ENCODE measurements around the gene ITPKC. TPM values are rescaled to one million over a fixed set of nuclear protein-coding genes. Genes with fewer than 3 reads are reported as not detected.

The ITPKC gene
- total RNA-seq, 2 experiments from 2014 or later: 5.5 to 6.5 TPM

DNA sequence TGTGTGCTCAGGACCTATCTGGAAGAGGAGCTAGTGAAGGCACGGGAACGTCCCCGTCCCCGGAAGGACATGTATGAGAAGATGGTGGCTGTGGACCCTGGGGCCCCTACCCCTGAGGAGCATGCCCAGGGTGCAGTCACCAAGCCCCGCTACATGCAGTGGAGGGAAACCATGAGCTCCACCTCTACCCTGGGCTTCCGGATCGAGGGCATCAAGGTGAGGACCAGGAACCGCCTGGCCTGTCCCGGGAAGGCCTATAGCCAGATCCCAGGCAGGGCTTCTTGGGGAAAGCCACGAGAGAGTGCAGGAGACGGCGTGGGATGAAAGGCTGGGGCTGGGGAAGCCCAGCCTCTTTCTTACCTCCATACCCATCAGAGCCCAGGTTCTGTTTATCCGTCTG lies 16.2 kb downstream of the ITPKC start:
- POLR2A ChIA-PET: interaction anchor here (0.6 kb wide), 1 partner anchor 12 kb away, joined by 4 read pairs; no protein-coding TSS in a partner anchor

DNA sequence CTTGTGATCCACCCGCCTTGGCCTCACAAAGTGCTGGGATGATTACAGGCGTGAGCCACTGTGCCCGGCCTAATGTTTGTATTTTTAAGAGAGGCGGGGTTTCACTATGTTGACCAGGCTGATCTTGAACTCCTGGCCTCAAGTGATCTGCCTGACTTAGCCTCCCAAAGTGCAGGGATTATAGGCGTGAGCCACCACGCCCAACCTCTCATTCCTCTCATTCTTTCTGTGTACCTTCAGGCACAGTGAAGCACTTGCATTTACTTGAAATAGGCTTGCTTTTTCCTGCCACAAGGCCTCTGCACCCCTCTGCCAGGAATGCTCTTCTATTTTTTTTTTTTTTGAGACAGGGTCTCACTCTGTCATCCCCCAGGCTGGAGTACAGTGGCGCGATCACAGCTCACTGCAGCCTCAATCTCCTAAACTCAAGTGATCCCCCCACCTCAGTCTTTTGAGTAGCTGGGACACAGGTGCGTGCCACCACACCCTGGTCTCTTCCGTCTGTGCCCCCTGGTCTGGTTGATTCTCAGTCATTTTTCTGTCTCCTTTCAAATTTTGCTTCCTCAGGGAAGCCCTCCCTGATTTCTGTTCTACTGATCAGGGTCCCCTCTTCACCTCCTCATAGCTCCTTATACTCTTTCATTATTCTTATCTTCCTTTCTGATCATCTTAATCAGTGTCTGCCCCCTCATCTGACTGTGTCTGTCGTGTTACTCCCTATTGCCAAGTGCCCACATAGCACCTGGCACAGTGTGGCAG lies 18.3 kb downstream of the ITPKC start:
- TF ChIP-seq, protein P1, sequence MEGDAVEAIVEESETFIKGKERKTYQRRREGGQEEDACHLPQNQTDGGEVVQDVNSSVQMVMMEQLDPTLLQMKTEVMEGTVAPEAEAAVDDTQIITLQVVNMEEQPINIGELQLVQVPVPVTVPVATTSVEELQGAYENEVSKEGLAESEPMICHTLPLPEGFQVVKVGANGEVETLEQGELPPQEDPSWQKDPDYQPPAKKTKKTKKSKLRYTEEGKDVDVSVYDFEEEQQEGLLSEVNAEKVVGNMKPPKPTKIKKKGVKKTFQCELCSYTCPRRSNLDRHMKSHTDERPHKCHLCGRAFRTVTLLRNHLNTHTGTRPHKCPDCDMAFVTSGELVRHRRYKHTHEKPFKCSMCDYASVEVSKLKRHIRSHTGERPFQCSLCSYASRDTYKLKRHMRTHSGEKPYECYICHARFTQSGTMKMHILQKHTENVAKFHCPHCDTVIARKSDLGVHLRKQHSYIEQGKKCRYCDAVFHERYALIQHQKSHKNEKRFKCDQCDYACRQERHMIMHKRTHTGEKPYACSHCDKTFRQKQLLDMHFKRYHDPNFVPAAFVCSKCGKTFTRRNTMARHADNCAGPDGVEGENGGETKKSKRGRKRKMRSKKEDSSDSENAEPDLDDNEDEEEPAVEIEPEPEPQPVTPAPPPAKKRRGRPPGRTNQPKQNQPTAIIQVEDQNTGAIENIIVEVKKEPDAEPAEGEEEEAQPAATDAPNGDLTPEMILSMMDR (conservative IDR thresholded peaks at IDR 0.05; ENCODE audit: low read length): no peak
- TF ChIP-seq EZH2phosphoT487 (IDR thresholded peaks at IDR 0.05; ENCODE audit: borderline replicate concordance, low read depth, low read length): no peak
- H2AFZ ChIP-seq (ENCODE audit: low read length): no peak overlapping the region
- H3K36me3 ChIP-seq (ENCODE audit: insufficient read depth, low read length): peaks cover 7% of the 10 kb centered on the region; the same call in 1 of the 2 replicates
- H3K9me3 ChIP-seq (ENCODE audit: low read length): no peaks in the 10 kb centered on the region
- BruUV-seq (replicated peaks): no TSS peak
- H3K4me2 ChIP-seq (ENCODE audit: low read length): no peak overlapping the region
- no peaks in the 10 kb centered on the region for H4K20me1 ChIP-seq (ENCODE audit: insufficient read depth, low read length)
- intact Hi-C loops (cut with micrococcal nuclease; ENCODE audit: unreplicated experiment): no loop called here
- H3K9me2 ChIP-seq (ENCODE audit: insufficient read depth, low read length): no peaks in the 10 kb centered on the region
- POLR2A ChIA-PET: no interaction called here
- H3K4me3 ChIP-seq (ENCODE audit: low read depth, low read length, poor library complexity, severe bottlenecking): no peak overlapping the region
- H3K79me2 ChIP-seq (ENCODE audit: insufficient read depth, low read depth, low read length): no peaks in the 10 kb centered on the region
- CTCF ChIA-PET (ENCODE audit: unreplicated experiment): interaction anchor here (0.9 kb wide), 1 partner anchor 10 kb away, joined by 4 read pairs; no protein-coding TSS in a partner anchor
- H3K27ac ChIP-seq (ENCODE audit: low read depth, low read length, poor library complexity, severe bottlenecking): no peak overlapping the region
- no peaks in the 10 kb centered on the region for H3K4me1 ChIP-seq (ENCODE audit: insufficient read depth, low read length, poor library complexity, severe bottlenecking)
- no peak for DNase-seq (ENCODE audit: low spot score)

More for the DNA sequence above, 16.2 kb downstream of the ITPKC start:
- CTCF ChIA-PET (ENCODE audit: unreplicated experiment): no interaction called here
- H3K4me3 ChIP-seq (ENCODE audit: low read depth, low read length, poor library complexity, severe bottlenecking): no peak overlapping the region
- no peaks in the 10 kb centered on the region for H3K9me2 ChIP-seq (ENCODE audit: insufficient read depth, low read length)
- no peaks in the 10 kb centered on the region for H3K79me2 ChIP-seq (ENCODE audit: insufficient read depth, low read depth, low read length)
- peaks cover 7% of the 10 kb centered on the region; the same call in 1 of the 2 replicates for H3K36me3 ChIP-seq (ENCODE audit: insufficient read depth, low read length)
- intact Hi-C loops (cut with micrococcal nuclease; ENCODE audit: unreplicated experiment): no loop called here
- no peak overlapping the region for H2AFZ ChIP-seq (ENCODE audit: low read length)
- no peak for TF ChIP-seq EZH2phosphoT487 (IDR thresholded peaks at IDR 0.05; ENCODE audit: borderline replicate concordance, low read depth, low read length)
- TF ChIP-seq, protein P1 (conservative IDR thresholded peaks at IDR 0.05; ENCODE audit: low read length): no peak
- no peaks in the 10 kb centered on the region for H4K20me1 ChIP-seq (ENCODE audit: insufficient read depth, low read length)
- no peak for DNase-seq (ENCODE audit: low spot score)
- H3K9me3 ChIP-seq (ENCODE audit: low read length): no peaks in the 10 kb centered on the region
- H3K27ac ChIP-seq (ENCODE audit: low read depth, low read length, poor library complexity, severe bottlenecking): no peak overlapping the region
- BruUV-seq (replicated peaks): no TSS peak
- no peak overlapping the region for H3K4me2 ChIP-seq (ENCODE audit: low read length)
- no peaks in the 10 kb centered on the region for H3K4me1 ChIP-seq (ENCODE audit: insufficient read depth, low read length, poor library complexity, severe bottlenecking)

DNA sequence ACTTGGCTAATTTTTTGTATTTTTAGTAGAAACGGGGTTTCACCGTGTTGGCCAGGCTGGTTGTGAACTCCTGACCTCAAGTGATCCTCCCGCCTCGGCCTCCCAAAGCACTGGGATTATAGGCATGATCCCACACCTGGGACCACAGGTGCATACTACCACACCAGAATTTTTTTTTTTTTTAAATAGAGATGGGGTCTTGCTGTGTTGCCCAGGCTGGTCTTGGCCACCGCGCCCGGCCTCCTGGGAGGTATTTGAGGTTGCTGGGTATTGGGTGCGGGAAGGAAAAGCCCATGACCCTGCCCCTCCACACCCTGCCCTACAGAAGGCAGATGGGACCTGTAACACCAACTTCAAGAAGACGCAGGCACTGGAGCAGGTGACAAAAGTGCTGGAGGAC lies 19.7 kb downstream of the ITPKC start:
- H3K9me2 ChIP-seq (ENCODE audit: insufficient read depth, low read length): no peaks in the 10 kb centered on the region
- H4K20me1 ChIP-seq (ENCODE audit: insufficient read depth, low read length): no peaks in the 10 kb centered on the region
- H2AFZ ChIP-seq (ENCODE audit: low read length): no peak overlapping the region
- intact Hi-C loops (cut with micrococcal nuclease; ENCODE audit: unreplicated experiment): no loop called here
- POLR2A ChIA-PET: no interaction called here
- H3K4me2 ChIP-seq (ENCODE audit: low read length): no peak overlapping the region
- DNase-seq (ENCODE audit: low spot score): no peak
- no peak for TF ChIP-seq EZH2phosphoT487 (IDR thresholded peaks at IDR 0.05; ENCODE audit: borderline replicate concordance, low read depth, low read length)
- TF ChIP-seq, protein P1 (conservative IDR thresholded peaks at IDR 0.05; ENCODE audit: low read length): no peak
- no peaks in the 10 kb centered on the region for H3K9me3 ChIP-seq (ENCODE audit: low read length)
- H3K4me1 ChIP-seq (ENCODE audit: insufficient read depth, low read length, poor library complexity, severe bottlenecking): no peaks in the 10 kb centered on the region
- no TSS peak for BruUV-seq (replicated peaks)
- CTCF ChIA-PET (ENCODE audit: unreplicated experiment): no interaction called here
- 0 out of 2 replicates have a peak, but pooled peaks cover 5% of the 10 kb centered on the region for H3K36me3 ChIP-seq (ENCODE audit: insufficient read depth, low read length)
- H3K79me2 ChIP-seq (ENCODE audit: insufficient read depth, low read depth, low read length): no peaks in the 10 kb centered on the region
- no peak overlapping the region for H3K27ac ChIP-seq (ENCODE audit: low read depth, low read length, poor library complexity, severe bottlenecking)
- no peak overlapping the region for H3K4me3 ChIP-seq (ENCODE audit: low read depth, low read length, poor library complexity, severe bottlenecking)
